ENCODE data around the gene VSTM2B. TPM values are rescaled to one million over a fixed set of nuclear protein-coding genes. Genes with fewer than 3 reads are reported as not detected.

Gene VSTM2B
- total RNA-seq, 1 donor from 2014 or later, result not detected

GRCh38 chr19:29566496-29567054, 40.8 kb downstream of the VSTM2B start:
- DNase-seq (ENCODE audit: low read depth in 2 of 2), result no peak

- DNase-seq (ENCODE audit: low read depth in 2 of 2), result no peak
Observed at GRCh38 chr19:29567366-29567915, 41.6 kb downstream of the VSTM2B start.

- no peak for DNase-seq (ENCODE audit: low read depth in 2 of 2)
Observed at GRCh38 chr19:29568036-29569025, 42.5 kb downstream of the VSTM2B start.

GRCh38 chr19:29569038-29569911, 43.5 kb downstream of the VSTM2B start:
- DNase-seq (ENCODE audit: low read depth in 2 of 2), result no peak

GRCh38 chr19:29571181-29571580, 45.4 kb downstream of the VSTM2B start:
- DNase-seq (ENCODE audit: low read depth in 2 of 2), result no peak

GRCh38 chr19:29573486-29573885, 47.7 kb downstream of the VSTM2B start:
- no peak for DNase-seq (ENCODE audit: low read depth in 2 of 2)

GRCh38 chr19:29574510-29574909, 48.7 kb downstream of the VSTM2B start:
- no peak for DNase-seq (ENCODE audit: low read depth in 2 of 2)

- no peak for DNase-seq (ENCODE audit: low read depth in 2 of 2)
Observed at GRCh38 chr19:29576046-29576606, 50.3 kb downstream of the VSTM2B start.

GRCh38 chr19:29576761-29577648, 51.2 kb downstream of the VSTM2B start:
- DNase-seq (ENCODE audit: low read depth in 2 of 2), result no peak

- DNase-seq (ENCODE audit: low read depth in 2 of 2), result no peak
Observed at GRCh38 chr19:29577649-29577963, 51.8 kb downstream of the VSTM2B start.

- no peak for DNase-seq (ENCODE audit: low read depth in 2 of 2)
Observed at GRCh38 chr19:29578349-29578748, 52.6 kb downstream of the VSTM2B start.

- DNase-seq (ENCODE audit: low read depth in 2 of 2), result no peak
Observed at GRCh38 chr19:29579308-29579910, 53.6 kb downstream of the VSTM2B start.

- no peak for DNase-seq (ENCODE audit: low read depth in 2 of 2)
Observed at GRCh38 chr19:29581398-29581797, 55.6 kb downstream of the VSTM2B start.

GRCh38 chr19:29583196-29583999, 57.6 kb downstream of the VSTM2B start:
- DNase-seq (ENCODE audit: low read depth in 2 of 2), result no peak

GRCh38 chr19:29586401-29586800, 60.6 kb downstream of the VSTM2B start:
- DNase-seq (ENCODE audit: low read depth in 2 of 2), result no peak

- no peak for DNase-seq (ENCODE audit: low read depth in 2 of 2)
Observed at GRCh38 chr19:29587059-29587458, 61.3 kb downstream of the VSTM2B start.

GRCh38 chr19:29587518-29587986, 61.8 kb downstream of the VSTM2B start:
- DNase-seq (ENCODE audit: low read depth in 2 of 2), result no peak

- no peak for DNase-seq (ENCODE audit: low read depth in 2 of 2)
Observed at GRCh38 chr19:29588095-29588494, 62.3 kb downstream of the VSTM2B start.

- DNase-seq (ENCODE audit: low read depth in 2 of 2), result no peak
Observed at GRCh38 chr19:29590278-29590677, 64.5 kb downstream of the VSTM2B start.
